Endometrium (tissue), 2 donors: ENCODE data around the gene FAM209B.
"Not testable (repeated sequence)": the region's sequence is repeated elsewhere in the genome, so short reads cannot be mapped to it uniquely, and the experiment has no call there.

Experiments used
- FAIRE-seq: peaks from 2 replicates; lab custom pipeline; 2012; peaks lifted over from hg19 to GRCh38; lab: Jason Lieb, UNC
- donor health status: control.
- donor health status: control.

FAM209B gene

GRCh38 chr20:56532946-56533345 lies at the start of gene FAM209B:
Gene FAM209B (plus strand): TSS chr20:56533246. CDS start chr20:56533342, 96 bp downstream.
- FAIRE-seq, result not testable (repeated sequence)

- no peak for FAIRE-seq
These were observed 49.1 kb upstream of the FAM209B start for GRCh38 chr20:56483970-56484369.

GRCh38 chr20:56487216-56487615 lies 45.8 kb upstream of the FAM209B start:
- no peak for FAIRE-seq

GRCh38 chr20:56488566-56488965 lies 44.5 kb upstream of the FAM209B start:
- FAIRE-seq, result no peak

GRCh38 chr20:56501116-56501515 lies 31.9 kb upstream of the FAM209B start:
- no peak for FAIRE-seq

- FAIRE-seq, result no peak
These were observed 29.1 kb upstream of the FAM209B start for GRCh38 chr20:56503916-56504315.

GRCh38 chr20:56504373-56505005 lies 28.6 kb upstream of the FAM209B start:
- FAIRE-seq, result no peak

GRCh38 chr20:56506103-56506502 lies 26.9 kb upstream of the FAM209B start:
- FAIRE-seq, result no peak

GRCh38 chr20:56511926-56512325 lies 21.1 kb upstream of the FAM209B start:
- FAIRE-seq, result no peak

GRCh38 chr20:56513161-56514150 lies 19.6 kb upstream of the FAM209B start:
- FAIRE-seq, result no peak

GRCh38 chr20:56516631-56517030 lies 16.4 kb upstream of the FAM209B start:
- FAIRE-seq, result no peak

GRCh38 chr20:56517211-56517610 lies 15.8 kb upstream of the FAM209B start:
- FAIRE-seq, result no peak

- no peak for FAIRE-seq
These were observed 15.4 kb upstream of the FAM209B start for GRCh38 chr20:56517641-56518040.

GRCh38 chr20:56518126-56518525 lies 14.9 kb upstream of the FAM209B start:
- no peak for FAIRE-seq

- FAIRE-seq, result no peak
These were observed 14.2 kb upstream of the FAM209B start for GRCh38 chr20:56518721-56519398.

GRCh38 chr20:56519551-56519950 lies 13.5 kb upstream of the FAM209B start:
- no peak for FAIRE-seq

- no peak for FAIRE-seq
These were observed 12.9 kb upstream of the FAM209B start for GRCh38 chr20:56520180-56520579.

- not testable (repeated sequence) for FAIRE-seq
These were observed 12.2 kb upstream of the FAM209B start for GRCh38 chr20:56520746-56521354.

- FAIRE-seq, result no peak
These were observed 10.7 kb upstream of the FAM209B start for GRCh38 chr20:56522311-56522710.

- FAIRE-seq, result not testable (repeated sequence)
These were observed 8.6 kb upstream of the FAM209B start, which contains the start of gene FAM209A for GRCh38 chr20:56524444-56524843. Gene FAM209A (plus strand): TSS chr20:56524744. CDS start chr20:56524809, 65 bp downstream.

- no peak for FAIRE-seq
These were observed 5.5 kb upstream of the FAM209B start for GRCh38 chr20:56527521-56527920.

GRCh38 chr20:56537997-56538396 lies 5.0 kb downstream of the FAM209B start:
- FAIRE-seq, result no peak
